Vagina (tissue), 2 donors: ENCODE measurements around the gene TTC34.
"Not testable (repeated sequence)": the region's sequence is repeated elsewhere in the genome, so short reads cannot be mapped to it uniquely, and the experiment has no call there.

ENCODE experiments used
- CTCF ChIP-seq, 3 experiments: fragments of 450-650 bp in 2 of 3; fragments of 200-600 bp in 1 of 3; sonication (generic) in 1 of 3; IDR thresholded peaks; one replicate each; pipeline ENCODE4 v1.5.1; 2017 to 2019; ENCODE audit warnings: antibody characterized with exemption in 3 of 3, mild to moderate bottlenecking in 2 of 3, moderate library complexity in 2 of 3
- POLR2AphosphoS5 ChIP-seq, 2 donors: sonication (generic); formaldehyde crosslinking; IDR thresholded peaks; one replicate each; pipeline ENCODE4 v1.9.0; 2017; ENCODE audit warnings: antibody characterized with exemption in 2 of 2, mild to moderate bottlenecking in 2 of 2, low read depth in 1 of 2; ENCODE audit not compliant: insufficient read depth in 1 of 2

GRCh38 chr1:2682879-2683278, 118.6 kb downstream of the TTC34 start:
- not testable (repeated sequence) for TF ChIP-seq CTCF (IDR thresholded peaks at IDR 0.05); POLR2AphosphoS5 (IDR thresholded peaks at IDR 0.05; ENCODE audit: insufficient read depth in 1 of 2, low read depth in 1 of 2)
